Neural progenitor cell (in vitro differentiated cells): Measurements from ENCODE around the gene ATAD3B. TPM values are rescaled to one million over a fixed set of nuclear protein-coding genes. Genes with fewer than 3 reads are reported as not detected.

Source experiments
- DNase-seq: peaks from one replicate; pipeline ENCODE4 v3.0.0-alpha.2; 2016; ENCODE audit warnings: low spot score
- H2AFZ ChIP-seq: fragments of 200-600 bp; sonication (generic); replicated peaks from 2 replicates; pipeline ENCODE4 v1.6.1; 2016; ENCODE audit warnings: antibody characterized with exemption
- H3F3A ChIP-seq: fragments of 200-600 bp; sonication (generic); 2 replicates; pipeline ENCODE4 v1.6.1; 2016; ENCODE audit warnings: antibody characterized with exemption, low read depth
- H3K27ac ChIP-seq: fragments of 200-600 bp; sonication (generic); 2 replicates; pipeline ENCODE4 v1.5.1; 2016; ENCODE audit warnings: mild to moderate bottlenecking
- H3K27me3 ChIP-seq: fragments of 200-600 bp; sonication (generic); 2 replicates; pipeline ENCODE4 v1.6.1; 2016; ENCODE audit warnings: mild to moderate bottlenecking, moderate library complexity
- H3K36me3 ChIP-seq: fragments of 200-600 bp; sonication (generic); 2 replicates; pipeline ENCODE4 v1.5.1; 2016
- H3K4me1 ChIP-seq: fragments of 200-600 bp; sonication (generic); 2 replicates; pipeline ENCODE4 v1.6.1; 2016; ENCODE audit warnings: mixed run types
- H3K4me2 ChIP-seq: fragments of 200-600 bp; sonication (generic); 2 replicates; pipeline ENCODE4 v1.6.1; 2016
- H3K4me3 ChIP-seq: fragments of 200-600 bp; sonication (generic); 2 replicates; pipeline ENCODE4 v1.5.1; 2016
- H3K79me2 ChIP-seq: fragments of 200-600 bp; sonication (generic); 2 replicates; pipeline ENCODE4 v1.6.1; 2016; ENCODE audit warnings: low read depth
- H3K9ac ChIP-seq: fragments of 200-600 bp; sonication (generic); 2 replicates; pipeline ENCODE4 v1.6.1; 2016
- H3K9me3 ChIP-seq: fragments of 200-600 bp; sonication (generic); 2 replicates; pipeline ENCODE4 v1.5.1; 2016; ENCODE audit warnings: low read depth
- H4K20me1 ChIP-seq: fragments of 200-600 bp; sonication (generic); 2 replicates; pipeline ENCODE4 v1.6.1; 2016; ENCODE audit warnings: low read depth
- H3K27ac Mint-ChIP-seq: 3 replicates; pipeline ENCODE4 v1.8.0; 2021; ENCODE audit warnings: mixed read lengths
- H3K27me3 Mint-ChIP-seq: 2 replicates; pipeline ENCODE4 v1.8.0; 2022; ENCODE audit warnings: low read depth, mild to moderate bottlenecking, inconsistent platforms, moderate library complexity, mixed read lengths; ENCODE audit not compliant: insufficient read depth
- H3K36me3 Mint-ChIP-seq: 3 replicates; pipeline ENCODE4 v1.8.0; 2021; ENCODE audit warnings: mixed read lengths
- H3K4me1 Mint-ChIP-seq: 3 replicates; pipeline ENCODE4 v1.8.0; 2021; ENCODE audit warnings: mixed read lengths
- H3K4me3 Mint-ChIP-seq: 3 replicates; pipeline ENCODE4 v1.8.0; 2021; ENCODE audit warnings: mild to moderate bottlenecking, moderate library complexity, mixed read lengths
- H3K9me3 Mint-ChIP-seq: 3 replicates; pipeline ENCODE4 v1.8.0; 2020; ENCODE audit warnings: mixed read lengths
- EZH2 ChIP-seq: fragments of 200-600 bp; sonication (generic); IDR thresholded peaks from 2 replicates; pipeline ENCODE4 v1.6.1; 2017; ENCODE audit warnings: antibody characterized with exemption, mild to moderate bottlenecking, moderate library complexity
- EZH2phosphoT487 ChIP-seq: fragments of 200-600 bp; sonication (generic); IDR thresholded peaks from 2 replicates; pipeline ENCODE4 v1.6.1; 2017; ENCODE audit warnings: antibody characterized with exemption
- total RNA-seq: library from RNA; depleted of rRNA; stranded (reverse); fragments of >200 nt; gene quantifications from 2 replicates; pipeline ENCODE4 v1.2.3, GENCODE V29; 2015; ENCODE audit warnings: low replicate concordance
- TF ChIP-seq, protein P1 (sequence below): fragments of 200-600 bp; sonication (generic); IDR thresholded peaks from 2 replicates; pipeline ENCODE4 v1.5.1; 2017; ENCODE audit warnings: antibody characterized with exemption, mild to moderate bottlenecking

The ATAD3B gene
- total RNA-seq, 1 donor from 2014 or later = 9.3 TPM

DNA sequence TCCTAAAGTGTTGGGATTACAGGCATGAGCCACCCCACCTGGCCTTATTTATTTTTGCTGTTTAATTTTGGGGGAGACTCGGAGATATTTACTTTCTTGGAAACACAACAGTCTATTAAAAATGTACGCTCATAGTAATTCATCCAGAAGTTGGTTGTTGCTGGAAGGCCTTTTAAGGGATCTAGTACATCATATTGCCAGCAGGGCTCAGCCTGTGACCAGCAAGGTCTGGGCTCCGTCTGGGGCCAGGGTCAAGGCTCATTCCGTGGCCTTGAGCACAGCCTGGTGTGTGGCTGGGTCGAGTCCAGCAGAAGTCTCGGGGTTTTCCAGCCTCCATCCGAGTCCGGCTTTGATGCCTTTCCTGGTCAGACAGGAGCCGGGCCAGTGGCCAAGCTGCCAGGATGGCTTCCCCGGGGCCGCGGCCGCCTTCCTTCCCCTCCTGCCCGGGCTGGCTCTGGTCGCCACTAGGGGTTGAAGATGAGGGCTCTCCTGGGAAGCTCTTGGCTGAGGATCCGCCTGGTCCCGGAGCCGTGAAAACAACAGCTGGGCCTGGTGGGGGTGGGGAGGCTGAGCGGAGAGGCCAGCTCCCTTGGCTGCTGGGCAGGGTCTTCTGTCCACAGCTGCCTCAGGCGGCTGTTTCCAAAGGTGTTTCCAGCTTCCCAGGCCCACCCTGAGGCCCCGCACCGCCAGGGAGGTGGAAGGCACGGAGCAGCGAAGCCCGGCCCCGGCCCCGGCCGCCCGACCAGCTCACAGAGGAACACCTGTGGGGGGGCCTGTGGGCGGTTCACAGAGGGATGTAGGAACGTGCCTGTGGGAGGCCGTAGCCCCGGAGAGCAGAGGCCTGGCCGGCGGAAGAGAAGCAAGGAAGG lies 41.2 kb upstream of the ATAD3B start:
- Mint-ChIP-seq H3K27ac (peak overlapping the region; percentile 84), H3K36me3 (peaks cover 3% of the 10 kb centered on the region), H3K4me3 (peak overlapping the region; percentile 68), H3K4me1 (peaks cover 44% of the 10 kb centered on the region), H3K27me3 (peaks cover 18% of the 10 kb centered on the region), H3K9me3 (no peaks in the 10 kb centered on the region)
- DNase-seq = peak; percentile 66
- Histone ChIP-seq H4K20me1 (peaks cover 4% of the 10 kb centered on the region), H3K79me2 (no peaks in the 10 kb centered on the region), H3K4me3 (no peak overlapping the region), H2AFZ (no peak overlapping the region), H3K4me1 (peaks cover 68% of the 10 kb centered on the region), H3K9ac (no peak overlapping the region), H3K4me2 (peak overlapping the region; percentile 31), H3F3A (peaks cover 75% of the 10 kb centered on the region), H3K9me3 (no peaks in the 10 kb centered on the region), H3K27me3 (peaks cover 15% of the 10 kb centered on the region), H3K27ac (no peak overlapping the region), H3K36me3 (no peaks in the 10 kb centered on the region)
- TF ChIP-seq, protein P1, sequence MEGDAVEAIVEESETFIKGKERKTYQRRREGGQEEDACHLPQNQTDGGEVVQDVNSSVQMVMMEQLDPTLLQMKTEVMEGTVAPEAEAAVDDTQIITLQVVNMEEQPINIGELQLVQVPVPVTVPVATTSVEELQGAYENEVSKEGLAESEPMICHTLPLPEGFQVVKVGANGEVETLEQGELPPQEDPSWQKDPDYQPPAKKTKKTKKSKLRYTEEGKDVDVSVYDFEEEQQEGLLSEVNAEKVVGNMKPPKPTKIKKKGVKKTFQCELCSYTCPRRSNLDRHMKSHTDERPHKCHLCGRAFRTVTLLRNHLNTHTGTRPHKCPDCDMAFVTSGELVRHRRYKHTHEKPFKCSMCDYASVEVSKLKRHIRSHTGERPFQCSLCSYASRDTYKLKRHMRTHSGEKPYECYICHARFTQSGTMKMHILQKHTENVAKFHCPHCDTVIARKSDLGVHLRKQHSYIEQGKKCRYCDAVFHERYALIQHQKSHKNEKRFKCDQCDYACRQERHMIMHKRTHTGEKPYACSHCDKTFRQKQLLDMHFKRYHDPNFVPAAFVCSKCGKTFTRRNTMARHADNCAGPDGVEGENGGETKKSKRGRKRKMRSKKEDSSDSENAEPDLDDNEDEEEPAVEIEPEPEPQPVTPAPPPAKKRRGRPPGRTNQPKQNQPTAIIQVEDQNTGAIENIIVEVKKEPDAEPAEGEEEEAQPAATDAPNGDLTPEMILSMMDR = peak; percentile 36
- TF ChIP-seq EZH2 (no peak), EZH2phosphoT487 (no peak)

DNA sequence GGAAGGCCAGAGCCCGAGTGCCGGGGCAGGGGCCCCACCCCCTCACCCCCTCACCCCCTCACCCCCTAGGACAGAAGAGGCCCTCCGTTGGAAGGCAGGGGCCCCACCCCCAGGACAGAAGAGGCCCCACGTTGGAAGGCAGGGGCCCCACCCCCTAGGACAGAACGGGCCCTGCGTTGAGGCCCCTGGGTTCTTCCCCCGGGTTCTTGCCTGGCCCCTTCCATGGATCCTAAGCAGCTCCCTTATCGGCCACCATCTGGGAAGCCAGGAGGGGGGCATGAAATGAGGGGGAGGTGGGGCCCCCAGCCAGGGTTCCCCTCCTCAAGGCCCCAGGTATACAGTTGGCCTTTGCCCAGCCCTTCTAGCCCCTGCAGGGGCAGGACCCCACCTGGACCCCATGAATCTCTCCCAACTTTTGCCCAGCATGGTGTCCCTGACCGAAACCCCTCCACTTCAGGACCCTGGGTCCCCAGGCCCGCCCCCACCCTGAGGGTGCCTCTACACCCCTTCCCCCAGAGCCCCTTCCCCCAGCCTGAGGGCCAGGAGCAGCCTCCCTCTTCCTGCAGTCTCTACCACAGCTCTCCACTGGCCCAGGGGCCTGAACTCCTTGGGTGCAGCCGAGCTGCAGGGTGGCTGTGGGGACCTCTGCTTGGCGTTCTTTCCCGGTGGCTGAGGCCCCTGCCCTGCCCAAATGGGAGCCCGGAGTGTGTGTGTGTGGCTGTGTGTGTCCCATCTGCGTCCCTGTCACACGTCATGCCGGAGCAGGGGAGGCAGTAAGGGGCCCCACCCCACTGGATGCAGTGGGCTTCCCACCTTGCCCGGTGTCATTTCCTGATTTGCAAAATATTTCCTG lies 40.3 kb upstream of the ATAD3B start:
- H3K36me3 ChIP-seq = no peaks in the 10 kb centered on the region
- Mint-ChIP-seq H3K4me1 (peaks cover 41% of the 10 kb centered on the region), H3K4me3 (no peak overlapping the region), H3K27me3 (peaks cover 20% of the 10 kb centered on the region), H3K36me3 (peaks cover 3% of the 10 kb centered on the region), H3K27ac (peak overlapping the region; percentile 37), H3K9me3 (no peaks in the 10 kb centered on the region)
- H3K27me3 ChIP-seq = peaks cover 24% of the 10 kb centered on the region
- H2AFZ ChIP-seq = no peak overlapping the region
- DNase-seq = no peak
- TF ChIP-seq EZH2phosphoT487 = no peak
- TF ChIP-seq, protein P1 = no peak
- TF ChIP-seq EZH2 = no peak
- no peaks in the 10 kb centered on the region for H3K79me2 ChIP-seq
- no peak overlapping the region for H3K4me3 ChIP-seq
- H3K27ac ChIP-seq = no peak overlapping the region
- H3F3A ChIP-seq = peaks cover 72% of the 10 kb centered on the region
- H3K4me2 ChIP-seq = peak overlapping the region; percentile 89
- H3K9ac ChIP-seq = no peak overlapping the region
- peaks cover 5% of the 10 kb centered on the region for H4K20me1 ChIP-seq
- no peaks in the 10 kb centered on the region for H3K9me3 ChIP-seq
- H3K4me1 ChIP-seq = peaks cover 60% of the 10 kb centered on the region

DNA sequence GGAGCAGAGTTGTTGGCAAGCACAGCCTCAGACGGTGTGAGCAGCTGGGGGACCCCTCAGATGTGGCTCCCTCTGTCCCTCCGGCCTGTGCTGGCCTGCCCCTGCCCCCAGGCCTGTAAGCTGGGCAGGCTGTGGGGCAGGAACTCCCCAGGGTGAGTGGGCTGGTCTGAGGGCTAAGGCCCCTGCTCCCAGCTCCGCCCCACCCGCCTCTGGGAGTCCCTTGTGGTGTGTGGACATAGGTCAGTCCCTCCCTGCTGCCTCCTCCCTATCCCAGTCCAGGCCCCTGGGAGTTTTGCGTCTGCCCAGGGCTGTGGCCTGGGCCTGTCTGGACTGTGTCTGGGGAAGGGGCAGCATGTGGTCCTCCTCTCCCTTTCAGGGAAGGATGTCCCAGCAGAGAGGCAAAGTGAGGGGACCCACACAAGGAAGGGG lies 39.7 kb upstream of the ATAD3B start:
- Histone ChIP-seq H3K79me2 (no peaks in the 10 kb centered on the region), H3K36me3 (no peaks in the 10 kb centered on the region), H3K27me3 (peaks cover 30% of the 10 kb centered on the region), H2AFZ (no peak overlapping the region), H4K20me1 (peaks cover 7% of the 10 kb centered on the region), H3K4me2 (peak overlapping the region; percentile 89), H3K27ac (no peak overlapping the region), H3K4me1 (peaks cover 54% of the 10 kb centered on the region), H3K4me3 (no peak overlapping the region), H3K9ac (no peak overlapping the region), H3F3A (peaks cover 70% of the 10 kb centered on the region), H3K9me3 (no peaks in the 10 kb centered on the region)
- peak; percentile 53 for DNase-seq
- peak overlapping the region; percentile 91 for H3K27ac Mint-ChIP-seq
- peaks cover 42% of the 10 kb centered on the region for H3K4me1 Mint-ChIP-seq
- no peak for TF ChIP-seq EZH2
- H3K36me3 Mint-ChIP-seq = peaks cover 3% of the 10 kb centered on the region
- no peaks in the 10 kb centered on the region for H3K9me3 Mint-ChIP-seq
- H3K27me3 Mint-ChIP-seq = peaks cover 22% of the 10 kb centered on the region
- no peak overlapping the region for H3K4me3 Mint-ChIP-seq
